Choroid plexus epithelial cell (primary cell): ENCODE measurements around the gene ZCCHC7.
"Not testable (repeated sequence)": the region's sequence is repeated elsewhere in the genome, so short reads cannot be mapped to it uniquely, and the experiment has no call there.

Experiments used
- DNase-seq: peaks from one replicate; pipeline ENCODE4 v3.0.0-alpha.2; 2010; ENCODE audit warnings: low read depth
- H3K4me3 ChIP-seq: 2 replicates; pipeline ENCODE4 v1.5.1; 2011; ENCODE audit warnings: low read depth, mild to moderate bottlenecking, control low read depth, low read length, moderate library complexity
- CTCF ChIP-seq: conservative IDR thresholded peaks from 2 replicates; pipeline ENCODE4 v1.5.1; 2011; ENCODE audit warnings: low read depth, mild to moderate bottlenecking, control low read depth, inconsistent platforms, low read length, moderate library complexity

ZCCHC7 gene

GRCh38 chr9:37157726-37158377, 37.5 kb downstream of the ZCCHC7 start:
- TF ChIP-seq CTCF: no peak
- H3K4me3 ChIP-seq: no peak overlapping the region
- no peak for DNase-seq

GRCh38 chr9:37163299-37163698, 42.9 kb downstream of the ZCCHC7 start:
- no peak for DNase-seq
- H3K4me3 ChIP-seq: no peak overlapping the region
- TF ChIP-seq CTCF: no peak

- not testable (repeated sequence) for H3K4me3 ChIP-seq, DNase-seq
These were observed 44.0 kb downstream of the ZCCHC7 start for GRCh38 chr9:37164335-37164734.

GRCh38 chr9:37165644-37166043, 45.3 kb downstream of the ZCCHC7 start:
- no peak for DNase-seq
- no peak overlapping the region for H3K4me3 ChIP-seq
- TF ChIP-seq CTCF: no peak

- TF ChIP-seq CTCF: no peak
- no peak for DNase-seq
- H3K4me3 ChIP-seq: no peak overlapping the region
These were observed 47.2 kb downstream of the ZCCHC7 start for GRCh38 chr9:37167456-37168047.

GRCh38 chr9:37172557-37172956, 52.2 kb downstream of the ZCCHC7 start:
- TF ChIP-seq CTCF: no peak
- no peak for DNase-seq
- no peak overlapping the region for H3K4me3 ChIP-seq

- TF ChIP-seq CTCF: no peak
- no peak overlapping the region for H3K4me3 ChIP-seq
- peak; percentile 64 for DNase-seq
These were observed 53.9 kb downstream of the ZCCHC7 start for GRCh38 chr9:37174247-37174646.
